IMR-90 (cell line): ENCODE measurements around the gene BNIP3. TPM values are rescaled to one million over a fixed set of nuclear protein-coding genes. Genes with fewer than 3 reads are reported as not detected.

Experiments used
- ATAC-seq: fragments of 200-7000 bp; cut with Tn5 transposase; 2 replicates; pipeline ENCODE4 v1.9.1; 2020; ENCODE audit warnings: low read depth, mild to moderate bottlenecking, moderate library complexity
- BruUV-seq: library from RNA; stranded (reverse); fragments of 400-500 nt; replicated peaks from 2 replicates; lab custom pipeline; 2021; lab: Mats Ljungman, UMichigan
- CTCF ChIA-PET: fragments of 300-600 bp; formaldehyde crosslinking; extraction: SDS; loops from one replicate; lab custom pipeline; 2021; ENCODE audit warnings: antibody characterized with exemption; lab: Yijun Ruan, JAX
- POLR2A ChIA-PET: fragments of 300-600 bp; sonication (Branson Sonifier 250); formaldehyde crosslinking; loops from one replicate; lab custom pipeline; 2022; ENCODE audit warnings: antibody characterized with exemption; ENCODE audit not compliant: unreplicated experiment; lab: Charles Lee
- DNase-seq: peaks from one replicate; pipeline ENCODE4 v3.0.0; 2013
- H2AFZ ChIP-seq: replicated peaks from 2 replicates; pipeline ENCODE3; 2013; ENCODE audit warnings: low read length, mild to moderate bottlenecking; ENCODE audit not compliant: poor library complexity
- H2AK5ac ChIP-seq: 2 replicates; pipeline ENCODE4 v1.6.1; 2013; ENCODE audit warnings: low read depth, low read length, inconsistent platforms
- H2AK9ac ChIP-seq: replicated peaks from 2 replicates; pipeline ENCODE3; 2013; ENCODE audit warnings: mild to moderate bottlenecking, low read depth, low read length, moderate library complexity; ENCODE audit not compliant: poor library complexity
- H2BK120ac ChIP-seq: 2 replicates; pipeline ENCODE4 v1.6.1; 2013; ENCODE audit warnings: low read depth, low read length, inconsistent platforms
- H2BK15ac ChIP-seq: 3 replicates; pipeline ENCODE4 v1.6.1; 2013; ENCODE audit warnings: low read depth, low read length, inconsistent platforms
- H2BK20ac ChIP-seq: 2 replicates; pipeline ENCODE4 v1.6.1; 2013; ENCODE audit warnings: low read depth, mild to moderate bottlenecking, inconsistent platforms, low read length, moderate library complexity
- H2BK5ac ChIP-seq: 2 replicates; pipeline ENCODE4 v1.6.1; 2013; ENCODE audit warnings: mild to moderate bottlenecking, low read depth, low read length, inconsistent platforms; ENCODE audit not compliant: poor library complexity, severe bottlenecking
- H3K14ac ChIP-seq: replicated peaks from 2 replicates; pipeline ENCODE4 v1.6.1; 2013; ENCODE audit warnings: low read depth, low read length, inconsistent platforms
- H3K18ac ChIP-seq: 2 replicates; pipeline ENCODE4 v1.6.1; 2013; ENCODE audit warnings: low read depth, low read length, control low read depth
- H3K23ac ChIP-seq: 2 replicates; pipeline ENCODE4 v1.6.1; 2013; ENCODE audit warnings: low read depth, low read length, inconsistent platforms
- H3K27ac ChIP-seq: 2 replicates; pipeline ENCODE4 v1.5.1; 2013; ENCODE audit warnings: mild to moderate bottlenecking, control low read depth, low read length; ENCODE audit not compliant: insufficient read depth
- H3K27me3 ChIP-seq: 2 replicates; pipeline ENCODE4 v1.6.1; 2013; ENCODE audit warnings: low read length; ENCODE audit not compliant: control insufficient read depth, insufficient read depth
- H3K36me3 ChIP-seq: 2 replicates; pipeline ENCODE4 v1.6.1; 2013; ENCODE audit warnings: low read length, mixed read lengths; ENCODE audit not compliant: control insufficient read depth, insufficient read depth
- H3K4ac ChIP-seq: 2 replicates; pipeline ENCODE4 v1.6.1; 2013; ENCODE audit warnings: low read depth, low read length, inconsistent platforms
- H3K4me1 ChIP-seq: 2 replicates; pipeline ENCODE4 v1.6.1; 2013; ENCODE audit warnings: low read length, mixed read lengths; ENCODE audit not compliant: control insufficient read depth, insufficient read depth
- H3K4me2 ChIP-seq: 2 replicates; pipeline ENCODE4 v1.6.1; 2013; ENCODE audit warnings: low read depth, mild to moderate bottlenecking, control low read depth, low read length, moderate library complexity
- H3K4me3 ChIP-seq: 2 replicates; pipeline ENCODE4 v1.5.1; 2013; ENCODE audit warnings: low read depth, mild to moderate bottlenecking, control low read depth, low read length, moderate library complexity; ENCODE audit not compliant: insufficient read depth
- H3K56ac ChIP-seq: 2 replicates; pipeline ENCODE4 v1.6.1; 2013; ENCODE audit warnings: low read length, inconsistent platforms; ENCODE audit not compliant: insufficient read depth; ENCODE audit errors: extremely low read depth
- H3K79me1 ChIP-seq, 2 experiments: 2 replicates each; pipeline ENCODE4 v1.6.1; 2013; ENCODE audit warnings: low read length in 2 of 2, inconsistent platforms in 1 of 2, low read depth in 1 of 2
- H3K9ac ChIP-seq: 2 replicates; pipeline ENCODE4 v1.6.1; 2013; ENCODE audit warnings: low read depth, low read length, control low read depth
- H3K9me1 ChIP-seq: 2 replicates; pipeline ENCODE4 v1.6.1; 2013; ENCODE audit warnings: low read length, inconsistent platforms; ENCODE audit not compliant: insufficient read depth
- H3K9me3 ChIP-seq: 2 replicates; pipeline ENCODE4 v1.6.1; 2013; ENCODE audit warnings: low read length; ENCODE audit not compliant: control insufficient read depth, insufficient read depth
- H4K20me1 ChIP-seq: 2 replicates; pipeline ENCODE4 v1.6.1; 2013; ENCODE audit warnings: low read length, inconsistent platforms; ENCODE audit not compliant: insufficient read depth
- H4K5ac ChIP-seq: 2 replicates; pipeline ENCODE4 v1.6.1; 2013; ENCODE audit warnings: mild to moderate bottlenecking, low read depth, low read length, control low read depth
- H4K8ac ChIP-seq, 2 experiments: 2 replicates each; pipeline ENCODE4 v1.6.1; 2013; ENCODE audit warnings: low read depth in 2 of 2, low read length in 2 of 2, control low read depth in 1 of 2, inconsistent platforms in 1 of 2
- H4K91ac ChIP-seq: 2 replicates; pipeline ENCODE4 v1.6.1; 2013; ENCODE audit warnings: low read depth, low read length, inconsistent platforms; ENCODE audit not compliant: insufficient read depth
- BHLHE40 ChIP-seq: fragments of 150-350 bp; IDR thresholded peaks from 2 replicates; pipeline ENCODE4 v1.6.1; 2016; ENCODE audit warnings: mild to moderate bottlenecking, low read depth, low read length
- CEBPB ChIP-seq: IDR thresholded peaks from 2 replicates; pipeline ENCODE4 v1.6.1; 2012; ENCODE audit warnings: low read depth, low read length, improper control_type of control experiment
- CHD1 ChIP-seq: IDR thresholded peaks from 2 replicates; pipeline ENCODE4 v1.6.1; 2012; ENCODE audit warnings: low read depth, low read length, improper control_type of control experiment
- ELK1 ChIP-seq: fragments of 150-350 bp; IDR thresholded peaks from 2 replicates; pipeline ENCODE4 v1.6.1; 2016; ENCODE audit warnings: low read depth, mild to moderate bottlenecking, low read length, moderate library complexity, borderline replicate concordance
- FOS ChIP-seq: fragments of 150-350 bp; IDR thresholded peaks from 2 replicates; pipeline ENCODE4 v1.6.1; 2016; ENCODE audit warnings: low read depth, low read length
- MAFK ChIP-seq: IDR thresholded peaks from 2 replicates; pipeline ENCODE4 v1.6.1; 2012; ENCODE audit warnings: low read depth, low read length, improper control_type of control experiment
- MAZ ChIP-seq: IDR thresholded peaks from 2 replicates; pipeline ENCODE4 v1.6.1; 2012; ENCODE audit warnings: low read depth, mild to moderate bottlenecking, low read length, improper control_type of control experiment, moderate library complexity, borderline replicate concordance
- MXI1 ChIP-seq: IDR thresholded peaks from 2 replicates; pipeline ENCODE4 v1.6.1; 2012; ENCODE audit warnings: low read depth, mild to moderate bottlenecking, low read length, moderate library complexity, borderline replicate concordance
- NFE2L2 ChIP-seq: fragments of 150-350 bp; IDR thresholded peaks from 2 replicates; pipeline ENCODE4 v1.6.1; 2016; ENCODE audit warnings: low read depth, mild to moderate bottlenecking, low read length
- POLR2A ChIP-seq: IDR thresholded peaks from 2 replicates; pipeline ENCODE4 v1.6.1; 2012; ENCODE audit warnings: mild to moderate bottlenecking, low read depth, low read length
- RAD21 ChIP-seq: IDR thresholded peaks from 2 replicates; pipeline ENCODE4 v1.6.1; 2012; ENCODE audit warnings: low read length, improper control_type of control experiment
- RCOR1 ChIP-seq: IDR thresholded peaks from 2 replicates; pipeline ENCODE4 v1.6.1; 2012; ENCODE audit warnings: mild to moderate bottlenecking, low read length, improper control_type of control experiment; ENCODE audit not compliant: insufficient replicate concordance
- RFX5 ChIP-seq: IDR thresholded peaks from 2 replicates; pipeline ENCODE4 v1.8.0; 2012; ENCODE audit warnings: low read depth, mild to moderate bottlenecking, low read length, moderate library complexity
- SMC3 ChIP-seq: fragments of 150-350 bp; IDR thresholded peaks from 2 replicates; pipeline ENCODE4 v1.6.1; 2016; ENCODE audit warnings: low read depth, mild to moderate bottlenecking, antibody characterized with exemption, low read length, moderate library complexity
- WGBS, 2 experiments: methylation state at CpG; one replicate each; pipeline versions ENCODE4 v1.1.5 to v1.1.7; 2013; ENCODE audit warnings: missing lambda C conversion rate in 2 of 2; ENCODE audit not compliant: insufficient read length in 1 of 2; ENCODE audit errors: extremely low coverage in 2 of 2; 5-methylcytosine and 5-hydroxymethylcytosine counted together
- dilution Hi-C: fragments of 300-500 bp; cut with HindIII; formaldehyde crosslinking; loops from one replicate; pipeline ENCODE4 v1.14.3; 2018; ENCODE audit warnings: low sequenced_read_pairs; ENCODE audit not compliant: unreplicated experiment
- in situ Hi-C: fragments of 300-500 bp; cut with MboI; formaldehyde crosslinking; loops from 3 replicates; pipeline ENCODE4 v1.14.3; 2019; ENCODE audit warnings: low sequenced_read_pairs, inconsistent platforms, mixed read lengths
- intact Hi-C: fragments of 100-400 bp; cut with micrococcal nuclease; formaldehyde crosslinking; loops from 2 replicates; pipeline ENCODE4 v1.10.0; 2022
- polyA plus RNA-seq, 3 experiments: library from polyadenylated mRNA; depleted of rRNA; stranded (reverse); fragments of >200 nt; gene quantifications; 2 replicates each; pipeline ENCODE4 v1.2.3, GENCODE V29; 2012; ENCODE audit warnings: low replicate concordance in 1 of 3
- total RNA-seq: library from RNA; depleted of rRNA; stranded (reverse); fragments of >200 nt; gene quantifications from 2 replicates; pipeline ENCODE4 v1.2.3, GENCODE V29; 2012
- TF ChIP-seq, protein P1 (sequence below): conservative IDR thresholded peaks from 2 replicates; pipeline ENCODE4 v1.5.1; 2012; ENCODE audit warnings: mild to moderate bottlenecking, low read depth, low read length, improper control_type of control experiment

BNIP3 gene
- total and polyA plus RNA-seq, 2 of the 4 experiments (the other 2 are of a cell fraction): 134 to 211 TPM

- Histone ChIP-seq H2AFZ (no peak overlapping the region), H3K27me3 (peaks cover 13% of the 10 kb centered on the region; the same call in 1 of the 2 replicates), H3K18ac (no peak overlapping the region; the same call in 1 of the 2 replicates), H2BK15ac (peak overlapping the region; percentile 76; the same call in 1 of the 3 replicates), H4K8ac (no peak overlapping the region), H3K56ac (no peak overlapping the region), H2BK20ac (peak overlapping the region; percentile 44; the same call in 1 of the 2 replicates), H3K9ac (no peak overlapping the region), H4K91ac (peak overlapping the region; percentile 20; the same call in 1 of the 2 replicates), H2AK5ac (peak overlapping the region; percentile 43; the same call in 1 of the 2 replicates), H2BK120ac (0 out of 2 replicates have a peak overlapping the region, but pooled peaks have one; percentile 31), H3K4me3 (no peak overlapping the region), H3K36me3 (no peaks in the 10 kb centered on the region), H3K27ac (no peak overlapping the region), H2AK9ac (no peak overlapping the region), H4K20me1 (no peaks in the 10 kb centered on the region), H3K9me3 (0 out of 2 replicates have a peak, but pooled peaks cover 2% of the 10 kb centered on the region), H3K4me2 (no peak overlapping the region), H3K4me1 (peaks cover 18% of the 10 kb centered on the region), H4K5ac (no peak overlapping the region), H3K23ac (no peak overlapping the region), H2BK5ac (no peak overlapping the region), H3K9me1 (peaks cover 10% of the 10 kb centered on the region; the same call in 1 of the 2 replicates), H3K14ac (0 out of 2 replicates have a peak overlapping the region, but pooled peaks have one; percentile 15), H3K79me1 (no peaks in the 10 kb centered on the region), H3K4ac (peak overlapping the region; percentile 39)
- in situ Hi-C loops (no loop called here), intact Hi-C loops (no loop called here), dilution Hi-C loops (no loop called here)
- DNase-seq (no peak), ATAC-seq (no peak)
- WGBS, 2 experiments: 79% methylated on average over 9 of the region's 18 CpGs; no CpG with 5 or more reads in 1 of the 2 experiments
- no TSS peak for BruUV-seq
- CTCF ChIA-PET: interaction anchor here (1.2 kb wide), 1 partner anchor 144 kb away, joined by 4 read pairs; no protein-coding TSS in a partner anchor
- POLR2A ChIA-PET: no interaction called here
- TF ChIP-seq, protein P1, sequence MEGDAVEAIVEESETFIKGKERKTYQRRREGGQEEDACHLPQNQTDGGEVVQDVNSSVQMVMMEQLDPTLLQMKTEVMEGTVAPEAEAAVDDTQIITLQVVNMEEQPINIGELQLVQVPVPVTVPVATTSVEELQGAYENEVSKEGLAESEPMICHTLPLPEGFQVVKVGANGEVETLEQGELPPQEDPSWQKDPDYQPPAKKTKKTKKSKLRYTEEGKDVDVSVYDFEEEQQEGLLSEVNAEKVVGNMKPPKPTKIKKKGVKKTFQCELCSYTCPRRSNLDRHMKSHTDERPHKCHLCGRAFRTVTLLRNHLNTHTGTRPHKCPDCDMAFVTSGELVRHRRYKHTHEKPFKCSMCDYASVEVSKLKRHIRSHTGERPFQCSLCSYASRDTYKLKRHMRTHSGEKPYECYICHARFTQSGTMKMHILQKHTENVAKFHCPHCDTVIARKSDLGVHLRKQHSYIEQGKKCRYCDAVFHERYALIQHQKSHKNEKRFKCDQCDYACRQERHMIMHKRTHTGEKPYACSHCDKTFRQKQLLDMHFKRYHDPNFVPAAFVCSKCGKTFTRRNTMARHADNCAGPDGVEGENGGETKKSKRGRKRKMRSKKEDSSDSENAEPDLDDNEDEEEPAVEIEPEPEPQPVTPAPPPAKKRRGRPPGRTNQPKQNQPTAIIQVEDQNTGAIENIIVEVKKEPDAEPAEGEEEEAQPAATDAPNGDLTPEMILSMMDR: no peak
- TF ChIP-seq ELK1 (no peak), MAZ (no peak), NFE2L2 (no peak), RFX5 (no peak), MAFK (no peak), MXI1 (no peak), SMC3 (no peak), FOS (no peak), CEBPB (no peak), CHD1 (no peak), BHLHE40 (no peak), RCOR1 (no peak), POLR2A (no peak), RAD21 (no peak)
These were observed 17.3 kb upstream of the BNIP3 start for GRCh38 chr10:131998845-131999681.
